Mucosa of stomach (tissue), 1 donor: ENCODE data around the gene EPS8L2.
"Not testable (repeated sequence)": the region's sequence is repeated elsewhere in the genome, so short reads cannot be mapped to it uniquely, and the experiment has no call there.

Source experiments
- H3K27me3 ChIP-seq: one replicate; pipeline ENCODE4 v1.7.0; 2013; ENCODE audit warnings: mild to moderate bottlenecking, low read length; ENCODE audit not compliant: control insufficient read depth, insufficient read depth
- H3K36me3 ChIP-seq: one replicate; pipeline ENCODE4 v1.7.0; 2013; ENCODE audit warnings: low read length; ENCODE audit not compliant: control insufficient read depth, insufficient read depth
- H3K4me1 ChIP-seq: one replicate; pipeline ENCODE4 v1.7.0; 2013; ENCODE audit warnings: mild to moderate bottlenecking, low read length; ENCODE audit not compliant: control insufficient read depth, insufficient read depth
- H3K4me3 ChIP-seq: one replicate; pipeline ENCODE4 v1.7.0; 2013; ENCODE audit warnings: low read length
- H3K9ac ChIP-seq: one replicate; pipeline ENCODE4 v1.7.0; 2013; ENCODE audit warnings: mild to moderate bottlenecking, low read length, moderate library complexity
- H3K9me3 ChIP-seq: one replicate; pipeline ENCODE4 v1.7.0; 2013; ENCODE audit warnings: mild to moderate bottlenecking, low read length, moderate library complexity; ENCODE audit not compliant: control insufficient read depth
- donor health status: Pancreatic carcinoma.

The EPS8L2 gene

DNA sequence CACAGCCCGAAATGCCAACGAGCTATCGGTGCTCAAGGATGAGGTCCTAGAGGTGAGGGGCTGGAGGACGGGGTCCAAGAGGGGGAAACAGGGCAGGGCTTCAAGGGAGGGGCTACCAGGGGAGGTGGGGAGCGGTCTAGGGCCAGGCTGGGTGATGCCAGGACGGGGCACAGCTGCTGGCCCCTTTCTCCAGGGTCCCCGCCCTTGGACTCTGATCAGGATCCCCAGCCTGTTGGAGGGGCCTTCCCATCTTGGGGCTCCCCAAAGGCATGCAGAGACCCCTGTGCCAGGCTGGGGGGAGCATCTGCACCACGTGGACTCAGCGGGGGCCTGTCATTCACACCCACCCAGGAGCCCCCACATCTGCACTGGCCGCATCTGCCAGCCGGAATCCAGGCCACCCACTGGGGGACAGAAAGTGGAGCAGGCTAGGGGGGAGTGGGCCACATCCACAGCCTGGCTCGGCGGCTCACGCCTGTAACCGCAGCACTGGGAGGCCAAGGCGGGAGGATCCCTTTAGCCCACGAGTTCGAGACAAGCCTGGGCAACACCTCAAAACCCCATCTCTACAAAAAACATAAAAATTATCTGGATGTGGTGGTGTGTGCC lies 18.9 kb downstream of the EPS8L2 start:
- Histone ChIP-seq H3K4me1 (peaks cover 55% of the 10 kb centered on the region), H3K27me3 (peaks cover 30% of the 10 kb centered on the region), H3K9me3 (no peaks in the 10 kb centered on the region), H3K4me3 (no peak overlapping the region), H3K9ac (no peak overlapping the region), H3K36me3 (peaks cover 7% of the 10 kb centered on the region)

DNA sequence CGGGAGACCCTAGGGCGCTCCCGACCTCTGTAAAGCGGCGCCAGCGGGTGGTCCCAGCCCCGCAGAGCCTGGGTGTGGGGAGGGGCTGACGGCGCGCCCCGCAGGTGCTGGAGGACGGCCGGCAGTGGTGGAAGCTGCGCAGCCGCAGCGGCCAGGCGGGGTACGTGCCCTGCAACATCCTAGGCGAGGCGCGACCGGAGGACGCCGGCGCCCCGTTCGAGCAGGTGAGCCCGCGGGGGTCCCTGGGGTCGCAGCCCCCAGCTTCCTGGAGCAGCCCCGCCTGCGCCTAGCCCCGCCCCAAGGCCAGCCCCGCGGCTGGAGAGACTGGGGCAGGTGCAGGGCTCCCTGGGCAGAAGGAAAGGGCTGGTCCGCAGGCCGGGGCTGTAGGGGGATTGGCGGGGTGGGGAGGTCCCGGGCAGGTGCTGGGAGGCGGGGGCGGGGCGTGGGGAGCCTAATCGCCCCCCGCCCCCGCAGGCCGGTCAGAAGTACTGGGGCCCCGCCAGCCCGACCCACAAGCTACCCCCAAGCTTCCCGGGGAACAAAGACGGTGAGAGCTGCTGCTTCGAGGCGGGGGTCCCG lies 19.7 kb downstream of the EPS8L2 start:
- Histone ChIP-seq H3K9me3 (no peaks in the 10 kb centered on the region), H3K36me3 (peaks cover 7% of the 10 kb centered on the region), H3K4me1 (peaks cover 48% of the 10 kb centered on the region), H3K4me3 (no peak overlapping the region), H3K9ac (no peak overlapping the region), H3K27me3 (peaks cover 30% of the 10 kb centered on the region)

DNA sequence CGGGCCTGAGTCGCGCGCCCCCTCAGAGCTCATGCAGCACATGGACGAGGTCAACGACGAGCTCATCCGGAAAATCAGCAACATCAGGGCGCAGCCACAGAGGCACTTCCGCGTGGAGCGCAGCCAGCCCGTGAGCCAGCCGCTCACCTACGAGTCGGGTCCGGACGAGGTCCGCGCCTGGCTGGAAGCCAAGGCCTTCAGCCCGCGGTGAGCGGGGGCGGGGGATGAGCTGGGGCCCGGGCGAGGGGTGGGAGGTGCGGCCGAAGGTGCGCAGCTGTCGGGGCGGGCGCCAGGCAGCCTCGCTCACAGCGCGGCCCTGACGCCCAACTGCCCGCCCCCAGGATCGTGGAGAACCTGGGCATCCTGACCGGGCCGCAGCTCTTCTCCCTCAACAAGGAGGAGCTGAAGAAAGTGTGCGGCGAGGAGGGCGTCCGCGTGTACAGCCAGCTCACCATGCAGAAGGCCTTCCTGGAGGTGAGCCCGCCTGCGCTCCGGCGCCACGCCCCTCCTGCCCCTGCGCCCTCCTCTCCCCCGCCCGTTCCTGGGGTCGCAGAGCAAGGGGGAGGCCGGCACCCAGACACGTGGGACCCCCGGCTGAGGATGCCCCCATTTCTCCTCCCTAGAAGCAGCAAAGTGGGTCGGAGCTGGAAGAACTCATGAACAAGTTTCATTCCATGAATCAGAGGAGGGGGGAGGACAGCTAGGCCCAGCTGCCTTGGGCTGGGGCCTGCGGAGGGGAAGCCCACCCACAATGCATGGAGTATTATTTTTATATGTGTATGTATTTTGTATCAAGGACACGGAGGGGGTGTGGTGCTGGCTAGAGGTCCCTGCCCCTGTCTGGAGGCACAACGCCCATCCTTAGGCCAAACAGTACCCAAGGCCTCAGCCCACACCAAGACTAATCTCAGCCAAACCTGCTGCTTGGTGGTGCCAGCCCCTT lies 20.5 kb downstream of the EPS8L2 start:
- no peaks in the 10 kb centered on the region for H3K9me3 ChIP-seq
- peaks cover 46% of the 10 kb centered on the region for H3K4me1 ChIP-seq
- no peak overlapping the region for H3K9ac ChIP-seq

DNA sequence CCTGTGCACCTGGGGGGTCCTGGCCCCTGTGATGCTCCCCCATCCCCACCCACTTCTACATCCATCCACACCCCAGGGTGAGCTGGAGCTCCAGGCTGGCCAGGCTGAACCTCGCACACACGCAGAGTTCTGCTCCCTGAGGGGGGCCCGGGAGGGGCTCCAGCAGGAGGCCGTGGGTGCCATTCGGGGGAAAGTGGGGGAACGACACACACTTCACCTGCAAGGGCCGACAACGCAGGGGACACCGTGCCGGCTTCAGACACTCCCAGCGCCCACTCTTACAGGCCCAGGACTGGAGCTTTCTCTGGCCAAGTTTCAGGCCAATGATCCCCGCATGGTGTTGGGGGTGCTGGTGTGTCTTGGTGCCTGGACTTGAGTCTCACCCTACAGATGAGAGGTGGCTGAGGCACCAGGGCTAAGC lies 21.3 kb downstream of the EPS8L2 start:
- peak overlapping the region; percentile 28 for H3K9ac ChIP-seq

More for the DNA sequence above, 20.5 kb downstream of the EPS8L2 start:
- H3K27me3 ChIP-seq: peaks cover 25% of the 10 kb centered on the region
- H3K36me3 ChIP-seq: peaks cover 7% of the 10 kb centered on the region
- no peak overlapping the region for H3K4me3 ChIP-seq

DNA sequence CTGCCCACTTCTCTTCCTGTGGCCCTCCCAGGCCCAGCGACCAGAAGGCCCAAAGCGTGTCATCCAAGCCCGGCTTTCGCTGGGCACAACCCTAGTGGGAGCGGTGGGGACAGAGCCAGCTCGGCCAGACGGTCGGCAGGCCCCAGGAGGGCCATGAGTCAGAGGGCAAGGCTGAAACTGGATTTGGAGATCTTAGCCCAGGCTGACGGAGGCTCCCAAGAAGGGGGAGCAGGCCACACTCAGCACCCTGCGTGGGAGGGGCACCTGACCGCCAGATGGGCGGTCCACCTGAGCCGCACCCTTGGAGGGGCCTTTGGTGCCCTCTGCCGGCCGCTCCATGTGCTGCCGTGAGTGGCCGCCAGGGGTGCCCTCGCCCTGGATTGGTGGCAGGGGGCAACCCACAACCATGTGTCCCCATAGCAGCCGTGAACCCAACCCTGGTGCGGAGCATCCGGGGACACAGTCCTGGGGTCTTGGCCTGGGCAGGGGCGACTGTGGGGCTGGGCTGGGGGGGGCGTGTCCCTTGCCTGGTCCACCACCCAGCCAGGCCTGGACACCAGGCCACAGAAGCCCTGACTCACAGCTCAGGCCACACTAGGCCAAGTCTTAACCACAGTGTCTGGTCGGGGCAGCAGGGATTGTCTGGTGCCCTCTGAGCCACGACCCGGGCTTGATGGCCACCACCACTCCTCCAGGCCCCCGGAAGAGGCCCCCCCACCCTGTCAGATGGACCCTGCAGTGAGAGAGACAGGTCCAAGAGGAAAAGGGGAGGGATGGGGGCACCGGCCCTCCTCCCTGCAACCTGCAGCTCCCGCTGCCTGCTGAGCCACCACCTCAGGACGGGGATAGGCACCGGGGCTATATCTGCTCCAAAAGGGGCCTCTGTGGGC lies 22.1 kb downstream of the EPS8L2 start:
- peak overlapping the region; percentile 28 for H3K9ac ChIP-seq
- H3K4me3 ChIP-seq: no peak overlapping the region
- no peaks in the 10 kb centered on the region for H3K9me3 ChIP-seq
- peaks cover 21% of the 10 kb centered on the region for H3K27me3 ChIP-seq
- peaks cover 42% of the 10 kb centered on the region for H3K4me1 ChIP-seq
- peaks cover 7% of the 10 kb centered on the region for H3K36me3 ChIP-seq

More for the DNA sequence above, 21.3 kb downstream of the EPS8L2 start:
- H3K36me3 ChIP-seq: peaks cover 7% of the 10 kb centered on the region
- H3K4me3 ChIP-seq: no peak overlapping the region
- peaks cover 45% of the 10 kb centered on the region for H3K4me1 ChIP-seq
- H3K27me3 ChIP-seq: peaks cover 22% of the 10 kb centered on the region
- H3K9me3 ChIP-seq: no peaks in the 10 kb centered on the region

DNA sequence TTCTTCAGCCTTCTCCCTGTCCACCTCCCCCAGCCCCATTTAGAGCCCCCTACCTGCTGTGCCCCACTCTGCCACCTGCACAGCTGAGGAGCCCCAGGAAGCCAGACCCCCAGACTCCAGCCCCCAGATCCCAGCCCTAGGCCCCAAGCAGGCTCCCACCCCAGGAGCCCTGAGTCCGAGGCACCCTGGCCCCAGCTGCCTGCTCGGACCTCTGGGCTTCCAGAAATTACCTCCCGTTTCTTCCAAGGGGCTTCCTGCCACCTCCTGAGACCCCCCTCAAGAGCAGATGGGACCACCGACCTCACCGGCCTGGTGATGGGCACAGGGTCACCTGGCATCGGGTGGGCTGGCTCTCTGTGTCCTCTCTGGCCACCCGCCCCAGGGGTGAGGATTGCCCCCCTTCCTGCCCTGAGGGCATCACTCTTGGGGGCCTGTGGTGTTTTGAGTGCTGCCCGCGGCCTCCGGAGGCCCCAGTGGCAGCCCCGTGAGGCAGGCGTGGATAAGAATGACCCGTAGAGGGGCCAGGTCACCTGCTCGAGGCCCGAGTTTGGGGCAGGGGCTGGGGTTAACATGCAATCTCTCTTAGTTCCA lies 23.0 kb downstream of the EPS8L2 start:
- peaks cover 41% of the 10 kb centered on the region for H3K4me1 ChIP-seq
- no peak overlapping the region for H3K4me3 ChIP-seq
- H3K9ac ChIP-seq: no peak overlapping the region
- no peaks in the 10 kb centered on the region for H3K9me3 ChIP-seq
- H3K36me3 ChIP-seq: peaks cover 2% of the 10 kb centered on the region
- H3K27me3 ChIP-seq: peaks cover 21% of the 10 kb centered on the region

DNA sequence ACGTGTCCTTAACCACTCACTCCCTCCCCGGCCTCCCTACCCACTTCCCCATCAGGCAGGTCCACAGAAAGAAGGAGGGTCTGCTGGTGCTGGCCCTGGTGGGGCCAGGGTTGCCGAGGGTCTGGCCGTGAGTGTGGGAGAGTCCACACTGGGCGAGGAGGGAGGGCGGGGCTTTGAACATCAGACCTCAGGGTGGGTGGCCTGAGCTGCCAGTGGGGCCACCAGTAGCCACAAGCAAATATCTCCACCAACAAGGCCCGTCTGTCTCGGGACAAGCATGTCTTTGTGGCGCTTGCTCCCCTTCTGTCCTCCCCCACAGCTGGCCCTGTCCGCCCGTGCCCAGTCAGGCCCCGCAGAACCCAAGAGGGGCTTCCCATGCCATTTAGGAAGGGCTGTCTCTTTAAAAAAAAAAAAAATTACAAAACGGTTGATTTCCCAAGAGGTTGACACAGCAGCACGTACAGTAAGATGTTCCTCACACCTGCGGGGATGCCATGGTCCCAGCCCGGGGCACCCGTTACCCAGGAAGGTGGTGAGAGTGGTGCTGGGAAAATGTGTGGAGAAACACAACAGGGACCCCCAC lies 23.6 kb downstream of the EPS8L2 start:
- Histone ChIP-seq H3K4me3 (no peak overlapping the region), H3K4me1 (peaks cover 41% of the 10 kb centered on the region), H3K27me3 (peaks cover 21% of the 10 kb centered on the region), H3K9ac (no peak overlapping the region), H3K36me3 (no peaks in the 10 kb centered on the region), H3K9me3 (no peaks in the 10 kb centered on the region)

DNA sequence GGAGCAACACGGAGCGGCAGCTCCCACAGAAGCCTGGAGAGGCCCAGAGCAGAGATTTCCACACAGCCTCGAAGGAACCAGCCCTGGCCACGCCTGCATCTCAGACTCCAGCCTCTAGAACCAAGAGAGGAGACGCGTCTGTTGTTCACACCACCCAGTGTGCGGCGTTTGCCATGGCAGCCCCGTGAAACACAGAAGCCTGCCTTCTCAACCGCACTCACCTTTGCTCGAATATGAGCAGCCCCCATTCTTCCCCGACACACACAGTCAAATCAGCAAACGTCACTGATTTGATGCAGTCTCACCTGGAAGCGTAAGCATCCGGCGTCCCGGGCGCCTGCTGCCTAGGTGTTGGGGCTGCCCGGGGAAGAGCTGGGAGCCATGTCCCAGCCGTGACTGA lies 27.0 kb downstream of the EPS8L2 start:
- no peak overlapping the region for H3K9ac ChIP-seq
- no peaks in the 10 kb centered on the region for H3K9me3 ChIP-seq
- H3K36me3 ChIP-seq: no peaks in the 10 kb centered on the region
- H3K27me3 ChIP-seq: peaks cover 17% of the 10 kb centered on the region
- peaks cover 25% of the 10 kb centered on the region for H3K4me1 ChIP-seq
- H3K4me3 ChIP-seq: no peak overlapping the region

DNA sequence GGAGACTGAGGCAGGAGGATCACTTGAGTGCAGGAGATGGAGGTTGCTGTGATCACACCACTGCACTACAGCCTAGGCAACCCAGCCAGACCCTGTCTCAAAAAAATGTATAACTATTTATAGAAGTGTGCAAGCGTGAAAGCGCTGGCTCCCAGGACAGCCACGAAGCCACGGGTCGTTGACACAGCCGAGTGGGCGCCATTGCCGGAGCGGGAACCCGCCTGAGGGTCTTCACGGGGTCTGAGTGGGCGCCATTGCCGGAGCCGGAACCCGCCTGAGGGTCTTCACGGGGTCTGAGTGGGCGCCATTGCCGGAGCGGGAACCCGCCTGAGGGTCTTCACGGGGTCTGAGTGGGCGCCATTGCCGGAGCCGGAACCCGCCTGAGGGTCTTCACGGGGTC lies 28.5 kb downstream of the EPS8L2 start:
- peaks cover 11% of the 10 kb centered on the region for H3K27me3 ChIP-seq
- H3K4me3 ChIP-seq, H3K9me3 ChIP-seq, H3K9ac ChIP-seq, H3K36me3 ChIP-seq: not testable (repeated sequence)
- peaks cover 11% of the 10 kb centered on the region for H3K4me1 ChIP-seq

DNA sequence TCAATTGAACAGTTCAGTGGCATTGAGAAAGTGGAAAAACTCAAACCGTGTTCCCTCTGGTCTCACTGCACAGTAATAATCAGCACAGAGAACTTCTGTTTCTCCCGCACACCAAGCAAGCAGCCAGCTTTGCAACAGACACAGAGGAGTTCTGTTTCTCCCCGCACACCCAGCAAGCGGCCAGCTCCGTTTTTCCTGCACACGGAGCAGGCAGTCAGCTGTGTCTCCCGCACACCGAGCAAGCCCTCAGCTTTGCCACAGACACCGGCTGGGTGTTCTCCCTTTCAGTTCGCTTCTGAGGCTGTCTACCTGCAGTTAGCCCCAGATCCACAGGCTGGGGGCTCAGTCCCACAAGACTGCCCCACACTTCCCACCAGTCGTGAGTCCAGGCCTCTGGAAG lies 31.3 kb downstream of the EPS8L2 start:
- H3K36me3 ChIP-seq: no peaks in the 10 kb centered on the region
- H3K9me3 ChIP-seq: no peaks in the 10 kb centered on the region
- H3K9ac ChIP-seq: peak overlapping the region; percentile 50
- H3K4me3 ChIP-seq: no peak overlapping the region
- peaks cover 10% of the 10 kb centered on the region for H3K4me1 ChIP-seq
- H3K27me3 ChIP-seq: peaks cover 9% of the 10 kb centered on the region

DNA sequence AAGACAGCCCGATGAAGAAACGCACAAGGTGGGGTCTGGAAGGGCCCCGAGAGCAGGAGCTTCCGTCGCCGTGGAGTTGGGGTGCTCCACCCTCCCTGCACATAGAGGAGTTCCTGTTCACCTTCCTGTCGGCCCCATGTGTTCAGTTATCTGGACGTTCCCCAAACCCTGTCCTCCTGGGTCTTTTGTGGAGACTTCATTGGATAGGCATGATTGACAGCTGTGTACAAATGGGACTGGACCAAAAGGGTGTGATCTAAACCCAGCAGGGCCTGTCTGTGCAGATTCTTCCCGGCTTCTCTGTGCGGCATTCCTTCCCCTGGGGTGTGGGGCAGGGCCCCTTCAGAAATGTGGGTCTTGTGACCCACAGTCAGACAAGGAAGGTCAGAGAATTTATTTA lies 31.9 kb downstream of the EPS8L2 start:
- Histone ChIP-seq H3K27me3 (peaks cover 14% of the 10 kb centered on the region), H3K9ac (peak overlapping the region; percentile 50), H3K4me1 (peaks cover 10% of the 10 kb centered on the region)
- H3K36me3 ChIP-seq, H3K4me3 ChIP-seq, H3K9me3 ChIP-seq: not testable (repeated sequence)
